Memory B cell (primary cell): ENCODE data around the gene PRAF2.
A peak's percentile ranks its signal among the peaks of the same experiment; 100 is the strongest.

Experiments
- ATAC-seq: fragments of 150-1000 bp; cut with Tn5 transposase; 2 replicates; pipeline ENCODE4 v1.10.0; 2021; ENCODE audit warnings: low read depth, mild to moderate bottlenecking, moderate library complexity
- DNase-seq, 2 donors: peaks; one replicate each; pipeline ENCODE4 v3.0.0; 2022; ENCODE audit warnings: low spot score in 2 of 2
- H3K27ac Mint-ChIP-seq: one replicate; pipeline ENCODE4 v1.8.0; 2022; ENCODE audit warnings: mild to moderate bottlenecking, moderate library complexity, mixed read lengths
- H3K27me3 Mint-ChIP-seq: one replicate; pipeline ENCODE4 v1.8.0; 2022; ENCODE audit warnings: mixed read lengths
- H3K36me3 Mint-ChIP-seq: one replicate; pipeline ENCODE4 v1.8.0; 2022; ENCODE audit warnings: mild to moderate bottlenecking, mixed read lengths
- H3K4me1 Mint-ChIP-seq: one replicate; pipeline ENCODE4 v1.8.0; 2022; ENCODE audit warnings: mixed read lengths
- H3K4me3 Mint-ChIP-seq: one replicate; pipeline ENCODE4 v1.8.0; 2022; ENCODE audit warnings: mild to moderate bottlenecking, moderate library complexity, mixed read lengths
- H3K9me3 Mint-ChIP-seq: one replicate; pipeline ENCODE4 v1.8.0; 2022; ENCODE audit warnings: mixed read lengths

PRAF2 gene

GRCh38 chrX:49043220-49043986 is 30.4 kb downstream of the PRAF2 start, which contains the start of gene TFE3:
TFE3 (minus strand) TSS chrX:49043357; CDS start chrX:49043226, 131 bp downstream.
- H3K4me3 Mint-ChIP-seq, result peak within 1 kb of the TSS; percentile 86
- peaks cover 20% of the 10 kb centered on the region for H3K4me1 Mint-ChIP-seq
- H3K36me3 Mint-ChIP-seq, result no peaks in the 10 kb centered on the region
- ATAC-seq (peak; percentile 82), DNase-seq (peak; percentile 77 to 89)
- H3K27ac Mint-ChIP-seq, result peak within 1 kb of the TSS; percentile 96
- H3K9me3 Mint-ChIP-seq, result no peaks in the 10 kb centered on the region
- H3K27me3 Mint-ChIP-seq, result no peaks in the 10 kb centered on the region

GRCh38 chrX:49042581-49043219 is 31.1 kb downstream of the PRAF2 start:
- peak overlapping the region; percentile 96 for H3K27ac Mint-ChIP-seq
- peaks cover 20% of the 10 kb centered on the region for H3K4me1 Mint-ChIP-seq
- peaks cover 2% of the 10 kb centered on the region for H3K36me3 Mint-ChIP-seq
- no peaks in the 10 kb centered on the region for H3K9me3 Mint-ChIP-seq
- no peaks in the 10 kb centered on the region for H3K27me3 Mint-ChIP-seq
- DNase-seq (no peak), ATAC-seq (no peak)
- H3K4me3 Mint-ChIP-seq, result peak overlapping the region; percentile 86

DNA sequence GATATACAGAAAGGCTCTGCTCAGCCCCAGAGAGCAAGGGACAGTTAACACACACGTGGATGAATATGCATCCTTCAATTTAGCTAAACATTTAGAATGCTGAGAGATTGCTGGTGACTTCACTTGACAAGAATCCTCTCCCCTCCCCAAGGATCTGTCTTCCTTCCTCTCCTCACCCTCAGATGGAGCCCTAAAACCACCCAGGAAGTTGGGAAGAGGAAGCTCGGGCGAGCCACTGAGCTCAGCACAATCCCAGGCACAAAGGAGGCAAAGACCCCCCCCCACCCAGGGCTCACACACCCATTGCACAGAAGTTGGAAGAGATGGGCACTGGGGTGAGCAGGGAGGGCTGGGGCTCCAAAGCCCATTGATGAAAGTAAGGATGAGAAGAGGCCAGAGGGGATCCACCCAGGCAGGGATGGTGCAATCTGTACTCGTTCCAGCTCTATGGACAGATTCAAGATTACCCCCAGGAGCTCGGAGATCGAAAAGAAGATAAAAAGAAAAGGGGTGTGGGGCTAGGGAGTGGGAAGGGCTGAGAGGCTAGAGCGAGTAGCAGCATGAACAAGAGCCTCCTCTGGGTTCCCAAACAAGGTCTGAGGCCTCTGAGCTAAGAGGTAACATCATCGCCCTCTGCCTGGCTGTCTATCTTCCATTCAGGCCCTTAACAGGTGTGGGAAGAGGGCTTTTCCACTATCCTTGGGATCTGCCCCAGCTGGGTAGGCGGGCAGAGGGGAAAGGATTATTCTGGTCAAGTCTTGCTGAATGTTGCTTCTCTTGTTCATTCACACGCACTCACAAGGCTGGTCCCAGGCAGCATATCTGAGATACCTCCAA is 31.8 kb downstream of the PRAF2 start:
- Mint-ChIP-seq H3K27ac (peak overlapping the region; percentile 96), H3K36me3 (peaks cover 4% of the 10 kb centered on the region), H3K4me1 (peaks cover 20% of the 10 kb centered on the region), H3K4me3 (peak overlapping the region; percentile 86), H3K27me3 (no peaks in the 10 kb centered on the region), H3K9me3 (no peaks in the 10 kb centered on the region)
- DNase-seq (no peak), ATAC-seq (no peak)

DNA sequence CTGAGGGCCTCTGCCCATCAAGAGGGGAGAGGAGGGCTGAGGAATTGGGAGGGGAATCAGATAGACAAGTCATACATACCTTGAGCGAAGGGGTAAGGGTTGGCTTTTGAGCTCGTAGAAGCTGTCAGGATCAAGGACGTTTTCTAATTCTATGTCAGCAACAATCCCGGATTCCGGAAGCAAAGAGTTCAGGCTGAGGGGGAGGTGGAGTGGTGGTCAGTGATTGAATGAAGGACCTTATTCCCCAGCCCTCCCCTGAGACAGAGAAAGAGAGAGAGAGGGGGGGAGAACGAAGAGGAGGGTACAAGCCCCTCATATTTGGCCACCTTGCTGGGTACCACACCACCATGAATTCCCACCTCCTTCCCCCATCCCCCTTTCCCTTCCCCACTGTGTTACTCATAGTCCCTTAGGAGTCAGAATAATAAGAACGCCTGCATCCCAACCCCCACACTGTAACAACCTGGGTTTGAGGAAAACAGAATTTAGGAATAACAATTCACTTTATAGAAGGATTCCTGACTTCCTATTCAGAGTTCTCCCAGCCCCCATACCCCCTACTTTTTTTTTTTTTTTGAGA is 33.3 kb downstream of the PRAF2 start:
- Mint-ChIP-seq H3K27ac (no peak overlapping the region), H3K4me3 (peak overlapping the region; percentile 8), H3K27me3 (no peaks in the 10 kb centered on the region), H3K4me1 (peaks cover 20% of the 10 kb centered on the region), H3K9me3 (no peaks in the 10 kb centered on the region), H3K36me3 (peaks cover 4% of the 10 kb centered on the region)
- DNase-seq (no peak), ATAC-seq (no peak)

DNA sequence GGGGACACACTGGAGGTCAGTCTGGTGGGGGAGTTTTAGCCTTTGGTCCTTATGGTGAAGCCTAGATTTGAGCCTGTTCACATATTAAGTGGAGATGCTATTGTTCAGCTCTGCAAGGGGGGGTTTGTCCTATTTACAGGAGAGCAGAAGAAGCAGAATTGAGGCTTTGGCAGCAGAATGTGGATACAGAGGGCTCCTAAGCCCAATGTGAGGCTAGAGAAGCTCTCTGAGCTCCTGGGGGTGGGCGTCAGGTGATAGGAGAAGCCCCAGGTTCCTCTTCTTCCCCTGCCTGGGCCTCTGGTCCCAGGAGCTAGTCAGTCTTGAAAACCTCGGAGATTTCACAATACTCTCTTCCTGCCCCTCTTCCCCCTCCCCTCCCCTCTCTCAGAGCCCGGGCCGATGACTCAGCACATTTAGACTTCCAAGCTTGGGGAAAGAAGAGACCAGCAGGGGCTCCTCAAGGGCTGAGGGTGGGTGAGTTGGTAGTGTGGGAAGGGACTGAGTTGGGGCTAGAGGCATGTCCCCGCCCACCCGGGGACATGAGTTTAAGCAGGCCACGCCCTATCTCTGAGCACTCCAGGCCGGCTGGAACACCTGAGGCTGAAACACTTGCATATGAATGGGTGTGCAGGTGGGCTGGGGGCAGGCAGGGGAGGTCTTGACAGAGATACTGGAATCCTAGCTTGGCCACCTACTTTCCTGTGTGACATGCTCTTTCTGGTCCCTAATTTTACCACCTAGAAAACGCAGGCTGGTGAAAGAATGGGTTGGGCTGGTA is 34.0 kb downstream of the PRAF2 start:
- H3K4me3 Mint-ChIP-seq, result peak overlapping the region; percentile 8
- ATAC-seq, result no peak
- H3K4me1 Mint-ChIP-seq, result peaks cover 20% of the 10 kb centered on the region
- H3K9me3 Mint-ChIP-seq, result no peaks in the 10 kb centered on the region
- peaks cover 4% of the 10 kb centered on the region for H3K36me3 Mint-ChIP-seq
- H3K27ac Mint-ChIP-seq, result peak overlapping the region; percentile 60
- H3K27me3 Mint-ChIP-seq, result no peaks in the 10 kb centered on the region
- no peak for DNase-seq

GRCh38 chrX:49037883-49038475 is 35.8 kb downstream of the PRAF2 start:
- peaks cover 17% of the 10 kb centered on the region for H3K4me1 Mint-ChIP-seq
- no peaks in the 10 kb centered on the region for H3K27me3 Mint-ChIP-seq
- ATAC-seq, result no peak
- H3K9me3 Mint-ChIP-seq, result no peaks in the 10 kb centered on the region
- H3K36me3 Mint-ChIP-seq, result peaks cover 7% of the 10 kb centered on the region
- no peak overlapping the region for H3K27ac Mint-ChIP-seq
- DNase-seq, result no peak
- H3K4me3 Mint-ChIP-seq, result no peak overlapping the region

DNA sequence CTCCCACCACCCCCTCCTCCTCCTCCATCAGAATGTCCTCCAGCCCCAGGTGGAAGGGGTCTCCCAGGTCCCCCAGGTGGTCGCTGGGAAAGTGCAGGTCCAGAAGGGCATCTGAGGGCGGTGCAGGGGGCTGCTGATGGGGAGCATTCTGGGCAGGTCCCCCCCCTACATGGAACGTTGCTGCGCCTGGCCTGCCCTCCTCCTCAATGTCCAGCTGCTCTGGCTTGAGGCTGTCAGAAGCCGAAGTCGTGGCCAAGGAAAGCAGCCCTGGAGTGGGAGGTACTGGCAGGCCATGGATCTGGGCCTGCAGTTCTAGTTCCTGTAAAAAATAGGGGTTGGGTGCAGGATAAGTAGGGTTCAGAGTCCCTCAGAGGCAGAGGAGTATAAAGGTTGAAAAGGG is 43.5 kb downstream of the PRAF2 start:
- ATAC-seq (no peak), DNase-seq (no peak)
- Mint-ChIP-seq H3K4me3 (no peak overlapping the region), H3K27ac (no peak overlapping the region), H3K9me3 (no peaks in the 10 kb centered on the region), H3K27me3 (no peaks in the 10 kb centered on the region), H3K4me1 (no peaks in the 10 kb centered on the region), H3K36me3 (peaks cover 8% of the 10 kb centered on the region)

GRCh38 chrX:49029876-49030275 is 43.9 kb downstream of the PRAF2 start:
- Mint-ChIP-seq H3K36me3 (peaks cover 8% of the 10 kb centered on the region), H3K4me1 (no peaks in the 10 kb centered on the region), H3K27me3 (no peaks in the 10 kb centered on the region), H3K4me3 (no peak overlapping the region), H3K27ac (no peak overlapping the region), H3K9me3 (no peaks in the 10 kb centered on the region)
- no peak for ATAC-seq
- DNase-seq, result no peak
